Measurements from ENCODE around the gene FRMD5.

Gene FRMD5

DNA sequence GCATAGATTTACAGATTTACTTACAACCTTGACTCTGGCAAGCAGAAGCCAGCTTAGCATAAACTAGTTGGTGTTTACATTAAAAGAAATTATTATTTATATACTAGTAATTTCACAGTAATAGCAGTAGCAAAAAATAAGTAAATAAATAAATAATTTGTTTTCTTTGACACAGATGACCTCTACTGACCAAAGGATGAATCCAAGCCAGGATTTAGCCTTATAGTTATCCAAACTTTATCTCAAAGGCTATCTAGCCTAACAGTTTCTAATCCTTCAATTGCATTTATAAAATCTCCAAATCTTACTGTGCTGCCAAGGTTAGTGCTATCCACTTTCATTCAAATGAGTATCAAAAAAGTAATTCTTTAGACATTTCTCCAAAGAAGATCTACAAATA, 64.3 kb downstream of the FRMD5 start:
- Histone ChIP-seq H3K9me3 (ENCODE audit: insufficient read depth, low read length, severe bottlenecking) (no peaks in the 10 kb centered on the region), H4K20me1 (ENCODE audit: insufficient read depth, low read length) (no peaks in the 10 kb centered on the region), H3K79me2 (ENCODE audit: insufficient read depth, low read length) (no peaks in the 10 kb centered on the region), H3K27me3 (ENCODE audit: insufficient read depth, low read length, poor library complexity) (no peaks in the 10 kb centered on the region), H3K4me1 (ENCODE audit: insufficient read depth, low read length) (no peaks in the 10 kb centered on the region), H3K9ac (ENCODE audit: low read depth, low read length) (no peak overlapping the region), H3K4me2 (ENCODE audit: insufficient read depth, low read length) (no peak overlapping the region), H3K4me3 (ENCODE audit: low read depth in 1 of 2, low read length in 2 of 2) (no peak overlapping the region), H2AFZ (ENCODE audit: low read depth, low read length) (no peak overlapping the region), H3K27ac (ENCODE audit: low read length) (no peak overlapping the region), H3K36me3 (ENCODE audit: insufficient read depth, low read length) (no peaks in the 10 kb centered on the region)
- no peak for TF ChIP-seq EZH2 (IDR thresholded peaks at IDR 0.05; ENCODE audit: borderline replicate concordance, low read depth, low read length, severe bottlenecking)
- TF ChIP-seq, protein P1, sequence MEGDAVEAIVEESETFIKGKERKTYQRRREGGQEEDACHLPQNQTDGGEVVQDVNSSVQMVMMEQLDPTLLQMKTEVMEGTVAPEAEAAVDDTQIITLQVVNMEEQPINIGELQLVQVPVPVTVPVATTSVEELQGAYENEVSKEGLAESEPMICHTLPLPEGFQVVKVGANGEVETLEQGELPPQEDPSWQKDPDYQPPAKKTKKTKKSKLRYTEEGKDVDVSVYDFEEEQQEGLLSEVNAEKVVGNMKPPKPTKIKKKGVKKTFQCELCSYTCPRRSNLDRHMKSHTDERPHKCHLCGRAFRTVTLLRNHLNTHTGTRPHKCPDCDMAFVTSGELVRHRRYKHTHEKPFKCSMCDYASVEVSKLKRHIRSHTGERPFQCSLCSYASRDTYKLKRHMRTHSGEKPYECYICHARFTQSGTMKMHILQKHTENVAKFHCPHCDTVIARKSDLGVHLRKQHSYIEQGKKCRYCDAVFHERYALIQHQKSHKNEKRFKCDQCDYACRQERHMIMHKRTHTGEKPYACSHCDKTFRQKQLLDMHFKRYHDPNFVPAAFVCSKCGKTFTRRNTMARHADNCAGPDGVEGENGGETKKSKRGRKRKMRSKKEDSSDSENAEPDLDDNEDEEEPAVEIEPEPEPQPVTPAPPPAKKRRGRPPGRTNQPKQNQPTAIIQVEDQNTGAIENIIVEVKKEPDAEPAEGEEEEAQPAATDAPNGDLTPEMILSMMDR (IDR thresholded peaks at IDR 0.05; ENCODE audit: borderline replicate concordance, extremely low read depth, low read length, poor library complexity, severe bottlenecking), result no peak
- no peak for DNase-seq
- ATAC-seq (ENCODE audit: insufficient read depth, low read depth), result no peak

DNA sequence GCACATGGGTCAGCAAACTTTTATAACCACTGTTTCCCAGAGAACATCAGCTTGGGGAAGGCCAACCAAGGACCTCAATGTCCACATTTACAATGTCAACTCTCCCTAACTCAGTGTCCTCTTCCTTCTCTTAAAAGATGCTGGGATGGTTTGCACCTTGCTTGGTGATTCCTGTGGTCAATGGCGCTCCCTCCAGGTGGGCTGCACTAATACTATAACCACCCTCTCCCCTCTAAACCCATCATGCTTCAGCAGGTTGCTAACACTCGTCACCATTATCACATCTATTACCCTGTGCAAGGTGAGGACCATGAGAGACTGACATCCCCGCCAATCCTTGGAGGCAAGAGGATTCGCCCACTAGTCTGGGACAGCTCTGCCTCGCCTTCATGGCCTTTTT, 65.2 kb downstream of the FRMD5 start:
- Histone ChIP-seq H3K4me2 (ENCODE audit: insufficient read depth, low read length) (no peak overlapping the region), H3K27me3 (ENCODE audit: insufficient read depth, low read length, poor library complexity) (no peaks in the 10 kb centered on the region), H3K27ac (ENCODE audit: low read length) (no peak overlapping the region), H3K9me3 (ENCODE audit: insufficient read depth, low read length, severe bottlenecking) (no peaks in the 10 kb centered on the region), H3K79me2 (ENCODE audit: insufficient read depth, low read length) (no peaks in the 10 kb centered on the region), H4K20me1 (ENCODE audit: insufficient read depth, low read length) (no peaks in the 10 kb centered on the region), H3K4me3 (ENCODE audit: low read depth in 1 of 2, low read length in 2 of 2) (no peak overlapping the region), H2AFZ (ENCODE audit: low read depth, low read length) (no peak overlapping the region), H3K36me3 (ENCODE audit: insufficient read depth, low read length) (no peaks in the 10 kb centered on the region), H3K9ac (ENCODE audit: low read depth, low read length) (no peak overlapping the region), H3K4me1 (ENCODE audit: insufficient read depth, low read length) (no peaks in the 10 kb centered on the region)
- ATAC-seq (ENCODE audit: insufficient read depth, low read depth) (no peak), DNase-seq (no peak)
- no peak for TF ChIP-seq EZH2 (IDR thresholded peaks at IDR 0.05; ENCODE audit: borderline replicate concordance, low read depth, low read length, severe bottlenecking)
- TF ChIP-seq, protein P1 (IDR thresholded peaks at IDR 0.05; ENCODE audit: borderline replicate concordance, extremely low read depth, low read length, poor library complexity, severe bottlenecking), result no peak

DNA sequence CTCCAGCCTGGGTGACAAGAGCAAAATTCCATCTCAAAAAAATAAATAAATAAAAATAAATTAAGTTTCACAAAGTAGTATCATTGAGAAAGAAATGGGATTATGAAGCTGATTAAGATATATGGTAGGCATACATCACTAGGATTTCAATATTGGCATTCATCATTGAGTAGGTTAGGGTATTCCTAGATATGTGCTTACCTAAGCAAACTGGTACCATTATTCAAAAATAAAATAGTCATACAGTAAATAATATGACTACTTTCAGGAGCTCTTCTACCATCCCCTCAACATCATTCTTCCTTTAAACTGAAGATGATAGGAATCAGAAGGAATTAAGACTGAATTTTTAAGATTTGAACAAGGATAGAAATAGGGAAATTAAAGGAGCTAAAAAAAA, 66.6 kb downstream of the FRMD5 start:
- ATAC-seq (ENCODE audit: insufficient read depth, low read depth), result no peak
- no peaks in the 10 kb centered on the region for H3K27me3 ChIP-seq (ENCODE audit: insufficient read depth, low read length, poor library complexity)
- H4K20me1 ChIP-seq (ENCODE audit: insufficient read depth, low read length), result no peaks in the 10 kb centered on the region
- H3K36me3 ChIP-seq (ENCODE audit: insufficient read depth, low read length), result no peaks in the 10 kb centered on the region
- no peak for DNase-seq
- TF ChIP-seq EZH2 (IDR thresholded peaks at IDR 0.05; ENCODE audit: borderline replicate concordance, low read depth, low read length, severe bottlenecking), result no peak
- TF ChIP-seq, protein P1 (IDR thresholded peaks at IDR 0.05; ENCODE audit: borderline replicate concordance, extremely low read depth, low read length, poor library complexity, severe bottlenecking), result no peak
- no peaks in the 10 kb centered on the region for H3K9me3 ChIP-seq (ENCODE audit: insufficient read depth, low read length, severe bottlenecking)
- H3K4me2 ChIP-seq (ENCODE audit: insufficient read depth, low read length), result no peak overlapping the region
- H3K79me2 ChIP-seq (ENCODE audit: insufficient read depth, low read length), result no peaks in the 10 kb centered on the region
- H3K4me3 ChIP-seq (ENCODE audit: low read depth in 1 of 2, low read length in 2 of 2), result no peak overlapping the region
- no peak overlapping the region for H3K27ac ChIP-seq (ENCODE audit: low read length)
- H3K4me1 ChIP-seq (ENCODE audit: insufficient read depth, low read length), result no peaks in the 10 kb centered on the region
- H2AFZ ChIP-seq (ENCODE audit: low read depth, low read length), result no peak overlapping the region
- no peak overlapping the region for H3K9ac ChIP-seq (ENCODE audit: low read depth, low read length)

DNA sequence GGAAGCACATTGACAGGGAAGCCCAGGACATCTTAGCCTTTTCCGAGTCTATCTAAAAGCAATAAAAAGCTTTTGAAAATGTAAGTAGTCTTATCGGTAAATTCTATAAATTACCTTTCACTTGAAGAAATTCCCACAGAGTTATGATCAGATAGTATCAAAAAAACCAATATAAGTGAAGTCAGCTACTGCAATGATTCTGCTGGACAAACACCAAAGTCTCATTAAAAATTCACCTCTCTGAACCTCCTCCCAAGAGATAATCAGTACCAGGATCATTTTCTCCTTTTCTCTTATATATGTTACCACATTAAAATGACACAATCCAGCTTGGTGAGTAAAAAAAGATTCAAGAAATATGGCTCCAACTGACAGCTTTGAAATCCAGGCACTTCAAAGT, 69.2 kb downstream of the FRMD5 start:
- H3K27me3 ChIP-seq (ENCODE audit: insufficient read depth, low read length, poor library complexity), result no peaks in the 10 kb centered on the region
- DNase-seq, result no peak
- no peak overlapping the region for H3K4me3 ChIP-seq (ENCODE audit: low read depth in 1 of 2, low read length in 2 of 2)
- H3K36me3 ChIP-seq (ENCODE audit: insufficient read depth, low read length), result no peaks in the 10 kb centered on the region
- H3K9ac ChIP-seq (ENCODE audit: low read depth, low read length), result no peak overlapping the region
- H3K4me1 ChIP-seq (ENCODE audit: insufficient read depth, low read length), result no peaks in the 10 kb centered on the region
- ATAC-seq (ENCODE audit: insufficient read depth, low read depth), result no peak
- no peaks in the 10 kb centered on the region for H3K9me3 ChIP-seq (ENCODE audit: insufficient read depth, low read length, severe bottlenecking)
- no peak overlapping the region for H3K27ac ChIP-seq (ENCODE audit: low read length)
- no peak for TF ChIP-seq EZH2 (IDR thresholded peaks at IDR 0.05; ENCODE audit: borderline replicate concordance, low read depth, low read length, severe bottlenecking)
- TF ChIP-seq, protein P1 (IDR thresholded peaks at IDR 0.05; ENCODE audit: borderline replicate concordance, extremely low read depth, low read length, poor library complexity, severe bottlenecking), result no peak
- H4K20me1 ChIP-seq (ENCODE audit: insufficient read depth, low read length), result no peaks in the 10 kb centered on the region
- no peaks in the 10 kb centered on the region for H3K79me2 ChIP-seq (ENCODE audit: insufficient read depth, low read length)
- H2AFZ ChIP-seq (ENCODE audit: low read depth, low read length), result no peak overlapping the region
- H3K4me2 ChIP-seq (ENCODE audit: insufficient read depth, low read length), result no peak overlapping the region
